ENCODE measurements around the gene ADAM19.

Gene ADAM19

DNA sequence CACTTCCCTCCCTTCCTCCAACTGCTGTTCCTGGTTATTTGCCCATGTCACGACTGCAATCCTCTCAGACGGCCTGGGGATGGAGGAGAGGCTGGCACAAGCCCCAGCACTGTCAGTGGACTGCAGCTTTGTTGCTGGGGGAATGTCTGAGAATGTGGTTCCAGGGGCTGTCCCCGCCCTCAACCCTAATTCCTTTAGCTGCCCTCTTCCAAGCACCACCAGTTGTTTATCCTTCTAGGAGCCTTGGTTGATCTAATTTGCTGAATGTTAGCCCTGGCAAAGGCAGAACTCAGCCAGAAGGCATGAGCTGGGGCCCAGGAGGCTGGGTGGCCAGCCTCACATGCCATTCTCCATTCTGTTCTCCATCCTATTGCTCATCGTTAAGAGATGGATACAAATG, 51.6 kb downstream of the ADAM19 start:
- Histone ChIP-seq H3K36me3 (no peaks in the 10 kb centered on the region), H3K27ac (no peak overlapping the region), H3K9me3 (ENCODE audit: severe bottlenecking) (no peaks in the 10 kb centered on the region), H3K27me3 (ENCODE audit: insufficient read depth, low read depth, severe bottlenecking) (no peaks in the 10 kb centered on the region), H3K4me3 (ENCODE audit: low read depth, low read length) (no peak overlapping the region)
- TF ChIP-seq, protein P1, sequence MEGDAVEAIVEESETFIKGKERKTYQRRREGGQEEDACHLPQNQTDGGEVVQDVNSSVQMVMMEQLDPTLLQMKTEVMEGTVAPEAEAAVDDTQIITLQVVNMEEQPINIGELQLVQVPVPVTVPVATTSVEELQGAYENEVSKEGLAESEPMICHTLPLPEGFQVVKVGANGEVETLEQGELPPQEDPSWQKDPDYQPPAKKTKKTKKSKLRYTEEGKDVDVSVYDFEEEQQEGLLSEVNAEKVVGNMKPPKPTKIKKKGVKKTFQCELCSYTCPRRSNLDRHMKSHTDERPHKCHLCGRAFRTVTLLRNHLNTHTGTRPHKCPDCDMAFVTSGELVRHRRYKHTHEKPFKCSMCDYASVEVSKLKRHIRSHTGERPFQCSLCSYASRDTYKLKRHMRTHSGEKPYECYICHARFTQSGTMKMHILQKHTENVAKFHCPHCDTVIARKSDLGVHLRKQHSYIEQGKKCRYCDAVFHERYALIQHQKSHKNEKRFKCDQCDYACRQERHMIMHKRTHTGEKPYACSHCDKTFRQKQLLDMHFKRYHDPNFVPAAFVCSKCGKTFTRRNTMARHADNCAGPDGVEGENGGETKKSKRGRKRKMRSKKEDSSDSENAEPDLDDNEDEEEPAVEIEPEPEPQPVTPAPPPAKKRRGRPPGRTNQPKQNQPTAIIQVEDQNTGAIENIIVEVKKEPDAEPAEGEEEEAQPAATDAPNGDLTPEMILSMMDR (IDR thresholded peaks at IDR 0.05; ENCODE audit: low read depth, low read length): no peak
- no peak for DNase-seq

DNA sequence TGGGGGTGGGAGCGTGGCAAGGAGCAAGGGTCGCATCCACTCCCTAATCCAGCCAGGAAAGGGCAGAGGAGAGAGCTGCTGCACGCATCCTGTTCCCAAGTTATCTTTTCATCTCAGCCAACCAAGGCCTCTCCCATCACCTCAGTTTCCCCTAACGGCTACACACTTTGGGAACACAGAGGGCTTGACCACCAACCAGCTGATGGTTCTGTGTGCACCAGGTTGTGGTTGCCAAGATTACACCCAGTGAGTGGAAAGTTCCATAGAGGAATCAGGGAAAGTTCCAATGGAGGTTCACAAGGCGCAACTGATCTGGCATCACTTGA, 53.9 kb downstream of the ADAM19 start:
- Histone ChIP-seq H3K36me3 (no peaks in the 10 kb centered on the region), H3K27ac (no peak overlapping the region), H3K4me3 (ENCODE audit: low read depth, low read length) (no peak overlapping the region), H3K9me3 (ENCODE audit: severe bottlenecking) (no peaks in the 10 kb centered on the region), H3K27me3 (ENCODE audit: insufficient read depth, low read depth, severe bottlenecking) (no peaks in the 10 kb centered on the region)
- no peak for DNase-seq
- TF ChIP-seq, protein P1 (IDR thresholded peaks at IDR 0.05; ENCODE audit: low read depth, low read length): no peak

DNA sequence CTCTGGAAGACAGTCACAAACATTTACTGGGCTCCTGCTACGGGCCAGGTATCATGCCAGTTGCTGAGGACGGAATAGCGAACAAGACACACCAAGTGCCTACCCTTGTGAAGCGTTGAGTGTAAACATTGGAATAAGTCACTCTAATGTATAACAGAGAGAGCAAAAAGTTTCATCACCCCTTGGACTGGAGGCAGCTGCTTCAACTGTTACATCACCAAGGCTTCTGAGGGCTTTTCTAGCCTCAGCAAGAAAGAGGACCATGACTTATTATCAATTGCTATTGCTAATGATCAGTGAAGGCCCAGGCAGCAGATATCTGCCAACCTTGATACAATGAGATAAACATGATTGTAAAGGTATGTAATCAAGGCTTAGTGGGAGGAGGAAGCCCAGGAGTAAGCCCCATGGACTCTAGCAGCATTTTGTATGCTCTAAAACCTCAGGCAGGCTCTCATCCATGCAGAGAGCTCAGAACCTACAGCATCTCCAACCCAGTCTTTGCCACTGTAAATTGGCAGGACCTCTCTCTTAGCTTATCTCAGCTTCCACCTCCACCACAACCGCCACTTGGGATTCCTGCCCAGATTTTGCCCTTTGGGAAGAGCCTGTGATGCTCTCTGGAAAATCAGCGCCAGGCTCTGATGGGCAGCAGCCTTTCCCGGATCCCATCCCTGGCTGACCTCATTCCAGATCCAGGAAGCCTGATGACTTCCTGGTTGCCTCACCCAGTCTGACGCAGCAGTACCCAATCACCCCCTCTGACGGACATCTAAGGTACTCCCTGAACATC, 54.5 kb downstream of the ADAM19 start:
- no peak for DNase-seq
- Histone ChIP-seq H3K27ac (no peak overlapping the region), H3K36me3 (no peaks in the 10 kb centered on the region), H3K9me3 (ENCODE audit: severe bottlenecking) (no peaks in the 10 kb centered on the region), H3K4me3 (ENCODE audit: low read depth, low read length) (no peak overlapping the region), H3K27me3 (ENCODE audit: insufficient read depth, low read depth, severe bottlenecking) (no peaks in the 10 kb centered on the region)
- TF ChIP-seq, protein P1 (IDR thresholded peaks at IDR 0.05; ENCODE audit: low read depth, low read length): no peak

DNA sequence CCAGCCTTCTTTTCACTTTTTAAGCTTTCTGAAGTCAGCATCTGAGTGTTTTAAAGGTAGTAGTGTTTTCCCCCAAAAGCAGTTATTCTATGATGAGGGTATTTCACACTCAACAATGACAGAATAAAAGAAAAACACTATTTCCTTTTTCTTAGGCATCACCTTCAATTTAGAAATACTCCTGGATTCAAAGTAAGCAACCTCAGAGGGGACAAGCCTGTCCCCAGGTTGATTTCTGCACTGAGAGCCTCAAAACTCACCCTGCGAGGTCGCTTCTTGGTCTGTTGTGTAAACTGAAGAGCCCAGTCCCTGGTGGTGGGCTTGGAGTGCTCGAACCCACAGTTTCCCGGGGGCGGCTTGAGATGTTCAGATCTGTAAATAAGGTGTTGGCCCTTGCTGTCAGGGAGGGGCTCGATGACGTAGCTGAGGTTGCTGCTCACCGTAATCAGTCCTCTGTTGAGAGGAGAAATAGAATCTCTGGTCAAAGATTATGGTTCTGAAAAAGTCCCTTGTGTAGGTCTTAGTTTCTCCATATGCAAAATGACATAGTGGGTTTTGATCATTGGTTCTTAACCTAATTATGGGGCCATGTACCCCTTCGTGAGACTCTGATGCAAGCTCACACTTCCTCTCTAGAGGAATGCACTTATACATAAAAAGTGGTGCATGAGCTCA, 55.9 kb downstream of the ADAM19 start:
- no peak overlapping the region for H3K27ac ChIP-seq
- DNase-seq: no peak
- TF ChIP-seq, protein P1 (IDR thresholded peaks at IDR 0.05; ENCODE audit: low read depth, low read length): no peak
- no peak overlapping the region for H3K4me3 ChIP-seq (ENCODE audit: low read depth, low read length)
- H3K27me3 ChIP-seq (ENCODE audit: insufficient read depth, low read depth, severe bottlenecking): no peaks in the 10 kb centered on the region
- H3K9me3 ChIP-seq (ENCODE audit: severe bottlenecking): no peaks in the 10 kb centered on the region
- H3K36me3 ChIP-seq: no peaks in the 10 kb centered on the region

DNA sequence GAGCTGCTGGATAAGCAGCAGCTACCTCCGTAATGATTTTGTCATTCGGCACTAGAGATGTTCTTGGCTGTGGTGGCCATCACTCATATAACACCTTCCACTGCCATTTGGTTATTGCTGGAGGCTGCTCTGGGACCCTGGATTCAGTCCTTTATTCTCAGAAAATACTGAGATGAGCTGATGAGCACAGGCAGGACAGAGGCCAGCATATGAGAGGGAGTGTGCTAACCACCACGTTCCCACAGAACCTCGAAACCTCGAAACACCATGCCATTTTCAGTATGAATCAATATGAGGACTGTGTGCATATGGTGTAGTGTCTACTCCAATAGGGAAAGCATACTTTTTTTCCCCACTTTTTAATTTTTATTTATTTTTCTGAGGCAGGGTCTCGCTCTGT, 56.6 kb downstream of the ADAM19 start:
- TF ChIP-seq, protein P1 (IDR thresholded peaks at IDR 0.05; ENCODE audit: low read depth, low read length): no peak
- no peak overlapping the region for H3K27ac ChIP-seq
- no peaks in the 10 kb centered on the region for H3K36me3 ChIP-seq
- H3K4me3 ChIP-seq (ENCODE audit: low read depth, low read length): no peak overlapping the region
- no peak for DNase-seq
- no peaks in the 10 kb centered on the region for H3K27me3 ChIP-seq (ENCODE audit: insufficient read depth, low read depth, severe bottlenecking)
- no peaks in the 10 kb centered on the region for H3K9me3 ChIP-seq (ENCODE audit: severe bottlenecking)

Data from WERI-Rb-1 (cell line).